GM19468 (cell line): ENCODE results near the gene SACM1L.
"Not testable (repeated sequence)": the region's sequence is repeated elsewhere in the genome, so short reads cannot be mapped to it uniquely, and the experiment has no call there.

Experiments
- ATAC-seq: cut with Tn5 transposase; IDR thresholded peaks from one replicate; pipeline ENCODE4 v1.9.1; 2021; ENCODE audit warnings: mild to moderate bottlenecking, moderate library complexity, moderate number of reproducible peaks; ENCODE audit not compliant: unreplicated experiment; ENCODE audit errors: extremely low read depth

The SACM1L gene

DNA sequence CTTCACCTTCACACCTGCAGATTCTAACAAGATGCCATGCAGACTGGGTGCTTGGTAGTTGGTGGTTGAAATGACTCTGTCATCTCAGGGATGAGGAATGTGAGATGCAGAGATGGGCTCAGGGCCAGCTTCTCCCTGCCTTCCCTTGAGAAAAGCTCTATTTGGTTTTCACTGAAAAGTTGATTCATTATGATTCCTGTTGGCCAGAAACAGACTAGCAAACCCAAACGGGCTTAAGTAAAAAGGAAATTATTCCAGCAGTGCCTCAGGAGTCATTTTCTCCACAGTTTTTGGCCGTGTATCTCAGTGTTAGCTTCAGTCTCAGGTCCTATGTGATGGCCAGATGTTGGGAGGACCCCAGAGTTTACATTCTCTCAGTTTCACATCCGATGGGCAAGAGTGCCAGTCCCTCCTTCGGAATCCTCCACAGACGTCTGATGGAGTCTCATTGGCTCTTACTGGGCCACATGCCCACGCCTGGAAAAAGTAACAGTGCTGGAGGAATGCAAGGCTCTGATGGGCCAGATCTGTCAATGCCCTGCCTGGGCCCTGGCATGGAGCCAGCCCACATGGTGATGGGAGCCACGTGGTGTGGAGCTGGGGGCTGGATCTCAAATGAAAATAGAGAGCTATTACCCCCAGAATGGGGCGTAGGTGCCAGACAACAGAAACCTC is 22.3 kb upstream of the SACM1L start:
- no peak for ATAC-seq

DNA sequence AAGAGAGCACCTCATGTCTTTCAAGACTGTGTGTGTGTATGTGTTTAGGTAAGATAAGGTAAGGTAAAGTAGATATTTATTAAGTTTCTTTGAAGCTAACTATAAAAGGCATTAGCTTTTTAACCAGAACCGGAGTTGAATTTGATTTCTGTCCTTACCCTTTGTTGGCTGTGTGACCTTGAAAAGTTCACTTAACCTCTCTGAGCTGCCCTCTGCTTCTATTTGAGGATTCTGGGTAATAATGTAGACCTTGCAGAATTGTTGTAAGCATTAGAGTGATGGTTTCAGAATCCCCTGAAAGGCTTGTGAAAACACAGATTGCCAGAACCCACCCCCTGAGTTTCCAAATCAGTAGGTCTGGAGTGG is 21.6 kb upstream of the SACM1L start:
- no peak for ATAC-seq

DNA sequence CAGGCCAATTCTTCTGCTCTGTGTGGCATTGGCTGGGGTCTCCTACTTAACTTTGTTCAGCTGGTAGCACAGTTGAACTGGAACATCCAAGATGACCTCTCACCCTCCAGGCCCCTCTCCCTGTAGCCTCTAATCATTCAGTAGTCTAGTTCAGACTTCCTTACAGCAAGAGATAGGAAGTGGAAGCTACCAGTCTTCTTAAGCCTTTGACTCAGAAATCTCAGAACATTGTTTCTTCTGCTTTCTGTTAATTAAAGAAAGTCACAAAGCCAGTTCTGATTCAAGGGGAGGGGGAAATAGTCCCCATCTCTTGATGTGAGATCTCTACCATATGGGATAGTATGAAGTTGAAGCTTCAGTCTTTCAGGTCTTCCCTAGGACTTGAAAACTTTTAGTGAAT is 18.8 kb upstream of the SACM1L start:
- no peak for ATAC-seq

DNA sequence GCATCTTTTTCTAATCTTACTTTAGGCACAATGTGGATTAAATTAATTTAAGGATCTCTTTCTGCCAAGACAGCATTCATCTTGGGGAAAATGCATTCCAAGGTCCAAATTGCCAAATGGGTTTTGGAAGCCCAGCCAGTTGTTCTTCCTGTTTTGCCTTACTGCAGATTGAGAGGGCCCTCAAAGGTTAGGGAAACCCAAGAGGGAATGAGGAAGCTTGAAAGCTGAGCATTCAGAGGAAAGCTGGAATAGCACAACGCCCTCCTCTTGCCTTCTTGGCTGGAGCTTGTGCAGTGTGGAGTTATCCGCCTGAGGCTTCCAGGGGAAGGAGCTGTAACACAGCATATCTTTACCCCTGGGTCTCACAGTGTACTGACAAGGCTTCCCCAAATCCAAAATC is 18.2 kb upstream of the SACM1L start:
- ATAC-seq: no peak

DNA sequence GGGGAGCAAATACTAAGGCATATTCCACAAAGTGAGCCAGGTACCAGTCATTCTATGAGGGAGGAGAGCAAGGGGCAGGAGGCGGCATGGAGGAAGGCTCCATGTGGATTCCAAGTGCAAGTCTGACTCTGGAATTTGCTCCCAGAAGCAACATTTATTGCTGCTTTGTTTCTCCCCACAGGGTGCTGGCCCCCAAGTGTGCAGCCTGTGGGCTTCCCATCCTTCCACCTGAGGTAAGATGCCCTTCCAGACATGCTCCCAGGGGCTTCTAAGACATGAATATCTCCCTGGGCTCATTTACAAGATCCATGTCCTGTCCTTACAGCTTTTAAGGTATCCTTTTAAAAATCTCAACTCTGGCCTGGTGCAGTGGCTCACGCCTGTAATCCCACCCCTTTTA is 15.9 kb upstream of the SACM1L start:
- no peak for ATAC-seq

DNA sequence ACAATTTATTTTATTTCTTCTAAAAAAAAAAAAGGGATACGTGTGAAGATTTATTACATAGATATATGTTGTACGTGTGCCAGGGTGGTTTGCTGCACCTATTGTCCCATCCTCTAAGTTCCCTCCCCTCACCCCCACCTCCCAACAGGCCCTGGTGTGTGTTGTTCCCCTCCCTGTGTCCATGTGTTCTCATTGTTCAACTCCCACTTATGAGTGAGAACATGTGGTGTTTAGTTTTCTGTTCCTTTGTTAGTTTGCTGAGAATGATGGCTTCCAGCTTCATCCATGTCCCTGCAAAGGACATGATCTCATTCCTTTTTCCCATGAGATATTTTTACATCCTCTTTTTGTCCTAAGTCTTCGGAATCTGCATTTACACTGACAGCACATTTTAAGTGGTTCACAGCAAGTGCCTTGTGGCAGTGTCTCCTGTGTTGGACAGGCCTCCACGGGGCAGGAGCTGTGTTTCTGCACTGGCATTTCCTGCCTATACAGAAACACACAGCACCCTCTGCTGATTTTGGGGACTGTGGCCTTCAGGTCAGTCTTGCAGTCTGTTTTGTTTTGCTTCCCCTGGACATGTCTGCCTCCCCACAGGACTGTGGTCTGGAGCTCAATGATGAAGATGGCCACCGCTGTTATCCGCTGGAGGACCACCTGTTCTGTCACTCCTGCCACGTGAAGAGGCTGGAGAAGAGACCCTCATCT is 12.7 kb upstream of the SACM1L start:
- ATAC-seq: no peak

DNA sequence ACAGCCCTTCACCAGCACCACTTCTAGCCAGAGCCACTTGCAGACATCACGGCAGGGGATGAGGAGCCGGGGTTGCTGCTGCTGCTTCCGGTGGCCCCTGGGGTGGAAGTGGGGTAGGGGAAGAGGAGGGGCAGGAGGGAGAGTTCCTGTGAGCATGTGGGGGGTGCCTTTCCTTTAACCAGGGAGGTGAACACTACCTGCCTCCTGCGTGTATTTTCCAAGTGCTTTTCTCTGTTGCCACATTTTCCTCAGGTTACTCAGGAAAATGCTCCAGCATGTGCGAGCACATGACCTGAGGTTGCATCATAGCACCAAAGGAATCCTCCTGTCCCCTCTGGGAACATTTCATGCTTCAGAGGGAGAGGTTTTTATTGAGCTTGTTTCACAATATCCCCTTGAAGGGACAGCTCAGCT is 12.2 kb upstream of the SACM1L start:
- no peak for ATAC-seq

DNA sequence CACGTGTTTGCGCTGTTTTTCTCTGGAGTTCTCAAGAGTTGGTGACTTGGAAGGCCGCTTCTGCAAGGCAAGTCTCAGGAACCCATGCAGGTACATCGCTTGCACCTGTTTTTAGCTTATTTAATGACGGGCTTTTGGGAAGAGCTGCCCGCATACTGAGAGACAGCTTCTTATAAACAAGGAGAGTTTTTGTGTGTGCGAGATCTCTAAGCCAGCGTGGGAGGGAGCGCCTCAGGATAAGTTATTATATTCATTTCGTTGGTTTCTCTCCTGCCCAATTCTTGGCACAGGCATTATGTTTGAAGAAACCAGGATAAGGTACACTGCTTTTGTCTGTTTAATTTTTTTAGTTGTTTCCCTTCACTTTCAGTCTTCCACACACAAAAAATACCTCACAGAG is 11.4 kb upstream of the SACM1L start:
- no peak for ATAC-seq

DNA sequence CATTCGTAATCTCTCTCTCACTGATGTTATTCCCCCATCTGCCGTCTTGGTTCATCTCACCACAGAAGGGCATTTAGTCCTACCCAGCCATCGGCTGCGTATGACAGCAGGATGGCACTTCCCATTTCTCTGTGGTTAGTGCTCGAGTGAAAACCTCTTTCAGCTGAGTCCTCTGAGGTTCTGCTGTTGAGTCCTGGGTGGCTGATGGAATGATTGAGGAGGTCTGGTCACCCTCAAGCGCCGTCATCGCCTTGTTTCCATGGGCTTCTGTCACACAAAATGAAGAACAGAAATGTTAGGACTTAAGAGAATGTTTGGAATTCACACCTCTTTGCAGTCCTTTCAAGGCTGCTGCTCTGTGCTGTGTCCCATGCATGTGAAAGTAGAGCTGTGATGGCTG is 9.4 kb upstream of the SACM1L start:
- ATAC-seq: no peak

DNA sequence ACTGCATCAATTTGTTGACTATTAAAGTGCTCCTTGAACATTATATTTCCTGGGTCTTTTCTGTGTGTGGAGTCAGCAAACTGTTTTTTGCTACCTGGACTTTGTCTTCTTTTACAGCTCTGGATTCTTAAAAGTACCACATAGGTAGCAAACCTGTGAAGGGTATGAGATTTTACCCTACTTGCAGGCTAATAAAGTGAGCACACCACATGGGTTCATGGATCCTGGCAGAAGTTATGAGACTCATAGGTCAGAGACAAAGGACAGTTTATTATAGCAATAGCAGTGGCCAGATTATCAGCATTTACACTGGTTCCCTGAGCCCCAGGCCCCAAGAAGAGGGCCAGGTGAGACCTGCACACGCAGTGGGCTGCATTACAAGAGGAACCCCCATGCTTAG is 8.0 kb upstream of the SACM1L start:
- no peak for ATAC-seq

DNA sequence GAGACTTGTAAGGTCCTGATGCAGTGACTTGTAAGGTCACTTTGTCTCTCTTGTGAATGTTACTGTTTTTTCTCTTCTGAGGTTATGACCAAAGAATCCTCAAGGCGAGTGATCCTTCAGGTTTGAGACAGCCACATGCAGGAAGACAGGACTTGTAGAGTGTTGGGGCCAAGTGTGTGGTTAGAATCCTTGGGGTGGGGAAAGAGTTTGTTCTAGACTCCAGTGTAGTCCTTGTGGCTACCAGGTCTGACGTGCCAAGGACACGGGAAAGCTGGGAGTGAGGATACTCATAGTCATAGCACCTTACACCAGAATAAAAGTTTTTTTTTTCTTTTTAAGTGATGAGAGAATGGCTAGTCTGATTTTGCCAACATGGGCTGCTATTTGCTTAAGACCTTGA is 7.3 kb upstream of the SACM1L start:
- no peak for ATAC-seq

DNA sequence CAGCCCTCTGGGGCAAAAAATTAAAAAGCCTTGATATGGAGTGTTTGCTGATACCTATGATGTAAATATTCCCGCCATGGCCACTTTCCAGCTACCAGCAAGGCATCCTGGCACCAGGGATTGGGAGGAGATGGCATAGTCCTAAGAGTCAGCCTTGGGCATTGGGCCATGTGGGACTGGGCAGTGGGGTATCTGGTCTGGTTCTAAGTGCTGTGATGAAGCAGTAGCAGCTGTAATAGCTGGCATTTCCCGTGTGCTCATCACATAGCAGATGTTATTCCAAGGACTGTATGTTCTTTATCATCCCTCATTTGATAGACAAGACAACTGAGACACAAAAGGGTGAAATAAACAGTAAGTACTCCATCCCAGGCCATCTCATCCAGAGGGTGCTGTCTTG is 6.9 kb upstream of the SACM1L start:
- ATAC-seq: no peak

DNA sequence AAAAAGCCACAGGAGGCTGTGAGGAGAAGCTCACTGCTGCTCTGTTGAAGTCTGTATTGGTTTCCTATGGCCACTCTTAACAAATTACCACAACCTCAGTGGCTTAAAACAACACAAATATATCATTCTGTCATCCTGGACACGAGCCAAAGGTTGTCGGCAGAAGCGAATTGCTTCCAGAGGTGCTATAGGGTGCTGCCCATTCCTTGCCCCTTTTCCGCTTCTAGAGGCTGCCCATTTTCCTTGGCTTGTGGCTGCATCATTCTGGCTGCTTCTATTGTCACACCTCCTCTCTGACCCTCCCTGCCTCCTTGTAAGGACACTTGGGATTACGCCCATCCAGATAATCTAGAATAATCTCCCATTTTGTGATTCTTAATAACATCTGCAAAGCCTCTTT is 6.4 kb upstream of the SACM1L start:
- no peak for ATAC-seq

DNA sequence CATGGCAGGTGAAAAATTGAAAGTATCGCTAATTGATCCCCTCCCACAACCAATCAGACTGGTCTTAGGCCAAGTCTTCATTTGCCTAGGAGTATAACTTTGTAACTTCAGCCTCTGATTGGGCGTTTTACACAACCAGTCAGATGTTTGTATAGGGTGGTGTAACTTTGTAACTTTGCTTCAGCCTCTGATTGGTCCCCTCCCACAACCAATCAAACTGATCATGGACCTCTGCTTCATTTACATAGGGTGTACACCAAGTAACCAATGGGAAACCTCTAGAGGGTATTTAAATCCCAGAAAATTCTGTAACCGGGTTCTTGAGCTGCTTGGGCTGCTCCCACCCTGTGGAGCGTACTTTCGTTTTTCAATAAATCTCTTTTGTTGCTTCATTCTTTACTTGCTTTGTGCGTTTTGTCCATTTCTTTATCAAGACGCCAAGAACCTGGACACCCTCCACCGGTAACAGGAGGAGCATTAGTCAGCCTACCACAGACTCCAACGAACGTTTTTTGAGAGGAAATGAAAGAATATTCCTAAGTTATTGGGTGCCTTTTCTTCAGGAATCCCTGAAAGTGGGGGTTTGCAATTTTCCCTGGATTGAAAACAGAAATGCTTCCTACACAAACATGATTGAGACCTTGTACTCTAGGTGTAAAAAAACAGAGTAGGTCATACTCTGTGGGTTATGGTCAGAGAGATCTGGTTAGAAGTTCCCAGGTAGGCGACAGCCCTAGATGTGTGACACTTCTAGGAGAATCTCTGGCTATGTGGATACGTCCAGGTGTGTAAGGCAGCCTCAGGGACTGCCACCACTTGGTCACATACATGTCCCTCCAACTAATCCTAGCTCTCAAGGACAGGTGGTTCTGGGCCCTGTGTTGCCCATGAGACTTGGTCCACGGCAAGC is 5.5 kb upstream of the SACM1L start:
- ATAC-seq: no peak

DNA sequence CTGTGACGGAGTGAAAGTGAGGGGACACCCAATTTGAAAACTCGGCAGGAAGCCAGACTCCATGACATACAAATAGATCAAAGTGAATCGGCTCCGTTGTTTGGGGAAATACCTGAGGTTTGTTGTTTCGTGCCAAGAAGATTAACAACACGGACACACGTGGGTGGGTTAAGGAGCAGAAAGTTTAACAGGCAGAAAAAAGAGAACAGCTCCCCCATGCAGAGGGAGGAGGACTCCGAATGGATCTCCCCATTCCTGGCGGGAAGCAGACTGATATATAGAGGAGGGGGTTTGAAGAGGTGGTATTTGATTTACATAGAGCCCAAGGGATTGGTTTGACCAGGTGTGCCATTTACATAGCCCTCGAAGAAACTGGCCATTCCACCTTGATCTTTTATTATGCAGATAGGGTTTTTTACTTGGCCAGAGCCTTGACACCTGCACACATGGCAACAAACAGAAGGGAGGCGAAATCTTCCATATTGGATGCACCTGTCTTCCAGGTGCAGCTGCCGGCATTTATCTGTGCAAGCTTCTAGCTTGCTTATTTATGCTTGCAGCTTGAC is 4.8 kb upstream of the SACM1L start:
- ATAC-seq: no peak

DNA sequence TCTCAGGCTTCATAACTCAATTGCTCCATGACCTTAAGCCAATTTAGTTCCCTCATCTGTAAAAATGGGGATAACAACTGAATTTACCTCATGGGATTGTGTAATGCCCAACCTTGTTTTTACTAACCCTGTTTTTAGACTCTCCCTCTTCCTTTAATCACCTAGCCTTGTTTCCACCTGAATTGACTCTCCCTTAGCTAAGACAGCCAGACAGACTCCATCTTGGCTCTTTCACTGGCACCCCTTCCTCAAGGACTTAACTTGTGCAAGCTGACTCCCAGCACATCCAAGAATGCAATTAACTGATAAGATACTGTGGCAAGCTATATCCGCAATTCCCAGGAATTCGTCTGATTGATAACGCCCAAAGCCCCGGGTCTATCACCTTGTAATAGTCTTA is 3.5 kb upstream of the SACM1L start:
- ATAC-seq: not testable (repeated sequence)

DNA sequence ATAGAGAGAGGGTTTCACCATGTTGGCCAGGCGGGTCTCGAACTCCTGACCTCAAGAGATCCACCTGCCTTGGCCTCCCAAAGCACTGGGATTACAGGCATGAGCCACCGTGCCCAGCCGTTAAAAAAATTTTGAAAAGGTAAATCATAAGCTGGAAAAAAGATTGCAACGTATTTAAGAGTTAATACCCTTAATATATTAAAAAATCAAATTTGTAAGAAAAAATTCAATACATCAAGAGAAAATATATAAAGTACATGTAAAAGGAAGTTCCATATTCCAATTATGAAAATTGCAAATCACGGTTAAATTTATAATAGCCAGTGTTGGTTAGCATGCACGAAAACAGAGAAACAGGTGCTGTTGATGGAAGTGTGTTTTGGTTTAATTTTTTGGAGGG is 2.3 kb upstream of the SACM1L start:
- ATAC-seq: no peak

DNA sequence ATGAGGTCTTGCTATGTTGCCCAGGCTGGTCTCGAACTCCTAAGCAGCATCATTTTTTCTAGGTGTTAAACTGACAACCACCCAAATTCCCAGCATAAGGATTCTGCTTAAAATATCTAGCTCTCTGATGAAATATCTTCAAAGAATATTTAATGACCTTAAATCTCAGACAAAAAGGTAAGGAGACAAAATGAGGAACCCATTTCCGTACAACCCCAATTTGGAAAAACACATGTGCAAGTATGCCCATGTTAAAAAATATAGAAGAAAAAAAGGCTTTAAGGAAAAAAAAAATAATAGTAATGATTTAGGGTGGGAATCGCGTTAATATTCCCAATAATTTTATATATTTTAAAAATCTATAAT is 1.4 kb upstream of the SACM1L start:
- no peak for ATAC-seq

DNA sequence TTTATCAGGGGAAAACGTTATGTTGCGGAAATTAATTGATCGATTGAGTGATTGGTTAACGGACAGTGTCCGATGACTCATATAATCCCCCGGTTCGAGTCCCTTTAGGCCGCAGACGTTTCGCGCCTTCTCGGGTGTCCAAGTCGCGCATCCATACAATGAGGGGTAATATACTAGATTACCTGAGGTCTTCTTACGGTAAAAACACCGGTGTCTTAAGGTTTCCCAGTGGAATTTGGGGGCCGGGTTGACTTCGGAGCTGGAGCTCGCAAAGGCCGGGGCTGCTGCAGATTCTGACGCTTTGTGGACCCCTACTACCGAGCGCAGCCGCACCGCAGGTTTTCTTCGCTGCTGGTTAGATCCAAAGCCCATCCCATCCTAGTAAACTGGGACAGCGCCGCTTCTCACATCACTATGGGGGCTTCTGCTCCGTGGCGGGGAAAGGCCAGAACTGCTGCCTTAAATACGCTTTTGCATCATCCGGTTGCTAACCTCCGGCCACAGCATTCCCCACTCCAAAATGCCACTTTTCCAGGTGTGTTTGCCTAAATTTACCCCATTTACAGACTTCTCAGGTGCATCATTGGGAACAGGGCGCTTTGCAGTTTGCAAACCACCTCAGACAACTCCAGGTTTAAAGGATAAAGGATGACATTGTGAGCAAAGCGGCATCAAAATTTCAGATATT is 858 bp upstream of the SACM1L start:
- ATAC-seq: no peak

DNA sequence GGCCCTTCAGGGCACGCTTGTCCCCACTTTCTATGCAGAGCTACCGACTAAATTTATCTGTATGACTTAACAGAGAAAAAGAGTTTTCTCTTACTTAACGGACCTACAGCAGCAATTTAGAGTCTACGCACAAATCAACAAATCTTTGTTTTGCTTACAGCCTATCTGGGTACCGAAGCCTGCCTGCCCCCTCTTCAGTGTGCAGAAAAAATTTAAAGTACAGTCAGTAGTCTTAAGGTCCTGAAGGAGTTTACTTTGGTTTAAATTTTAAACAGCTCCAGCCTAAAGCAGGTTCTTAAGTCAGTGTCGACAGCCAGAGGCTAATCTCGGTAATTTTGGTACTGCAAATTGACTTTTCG is 570 bp downstream of the SACM1L start:
- ATAC-seq: no peak
